Activated CD4-positive, alpha-beta T cell treated with anti-CD3 and anti-CD28 coated beads, Interleukin-10, Interleukin-2, amounts not matched to agents 100 ng/mL and 50 ng/mL, durations not matched to agents 16 hours and 8 hours (primary cell): ENCODE results near the gene ANKRD11.
"Not testable (repeated sequence)": the region's sequence is repeated elsewhere in the genome, so short reads cannot be mapped to it uniquely, and the experiment has no call there.

Experiments
- DNase-seq: peaks from one replicate; pipeline ENCODE4 v3.0.0-alpha.2; 2020

ANKRD11 gene

GRCh38 chr16:89449726-89450335, 40.5 kb downstream of the ANKRD11 start:
- no peak for DNase-seq

GRCh38 chr16:89448656-89449055, 41.7 kb downstream of the ANKRD11 start:
- no peak for DNase-seq

GRCh38 chr16:89446975-89447293, 43.4 kb downstream of the ANKRD11 start:
- DNase-seq, result no peak

GRCh38 chr16:89446136-89446974, 44.0 kb downstream of the ANKRD11 start:
- DNase-seq, result no peak

GRCh38 chr16:89445166-89445565, 45.2 kb downstream of the ANKRD11 start:
- no peak for DNase-seq

GRCh38 chr16:89444728-89445127, 45.6 kb downstream of the ANKRD11 start:
- DNase-seq, result no peak

GRCh38 chr16:89444151-89444723, 46.1 kb downstream of the ANKRD11 start:
- DNase-seq, result no peak

- no peak for DNase-seq
Observed at GRCh38 chr16:89443727-89444084, 46.7 kb downstream of the ANKRD11 start.

GRCh38 chr16:89442990-89443726, 47.2 kb downstream of the ANKRD11 start:
- DNase-seq, result no peak

GRCh38 chr16:89442588-89442987, 47.8 kb downstream of the ANKRD11 start:
- no peak for DNase-seq

GRCh38 chr16:89439659-89440058, 50.7 kb downstream of the ANKRD11 start:
- DNase-seq, result no peak

GRCh38 chr16:89437991-89438390, 52.4 kb downstream of the ANKRD11 start:
- DNase-seq, result no peak

GRCh38 chr16:89437251-89437987, 52.9 kb downstream of the ANKRD11 start:
- no peak for DNase-seq

GRCh38 chr16:89436366-89436765, 54.0 kb downstream of the ANKRD11 start:
- no peak for DNase-seq

GRCh38 chr16:89435059-89435458, 55.3 kb downstream of the ANKRD11 start:
- DNase-seq, result not testable (repeated sequence)

GRCh38 chr16:89434490-89434889, 55.9 kb downstream of the ANKRD11 start:
- DNase-seq, result no peak

- DNase-seq, result not testable (repeated sequence)
Observed at GRCh38 chr16:89433363-89433984, 56.9 kb downstream of the ANKRD11 start.

- DNase-seq, result no peak
Observed at GRCh38 chr16:89431630-89432029, 58.7 kb downstream of the ANKRD11 start.

GRCh38 chr16:89431158-89431584, 59.2 kb downstream of the ANKRD11 start:
- DNase-seq, result no peak

GRCh38 chr16:89430436-89431157, 59.8 kb downstream of the ANKRD11 start:
- no peak for DNase-seq

- DNase-seq, result not testable (repeated sequence)
Observed at GRCh38 chr16:89428605-89429004, 61.8 kb downstream of the ANKRD11 start.
